Neural progenitor cell (in vitro differentiated cells): ENCODE results near the gene APBB2.

Experiments used
- EZH2 ChIP-seq: fragments of 200-600 bp; sonication (generic); IDR thresholded peaks from 2 replicates; pipeline ENCODE4 v1.6.1; 2017; ENCODE audit warnings: antibody characterized with exemption, mild to moderate bottlenecking, moderate library complexity
- EZH2phosphoT487 ChIP-seq: fragments of 200-600 bp; sonication (generic); IDR thresholded peaks from 2 replicates; pipeline ENCODE4 v1.6.1; 2017; ENCODE audit warnings: antibody characterized with exemption
- TF ChIP-seq, protein P1 (sequence below): fragments of 200-600 bp; sonication (generic); IDR thresholded peaks from 2 replicates; pipeline ENCODE4 v1.5.1; 2017; ENCODE audit warnings: antibody characterized with exemption, mild to moderate bottlenecking

DNA sequence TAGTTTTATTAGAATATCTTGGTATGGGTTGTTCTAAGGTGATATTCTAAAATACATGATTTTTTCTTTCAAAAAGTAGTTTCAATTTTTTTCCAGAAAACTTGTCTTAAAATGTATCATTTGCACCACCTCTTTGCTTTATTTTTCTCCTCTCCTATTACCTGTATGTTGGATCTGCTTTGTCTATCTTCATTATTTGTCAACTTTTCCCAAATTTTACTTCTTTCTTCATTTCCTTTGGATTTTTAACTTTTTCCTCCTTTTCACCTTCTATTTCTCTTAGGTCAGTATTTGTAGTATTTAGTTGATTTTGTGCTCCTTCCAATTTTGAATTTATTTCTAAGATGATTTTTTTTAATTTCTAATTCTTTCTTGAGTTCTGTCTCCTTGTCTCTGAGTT lies 169.6 kb downstream of the APBB2 start:
- TF ChIP-seq, protein P1, sequence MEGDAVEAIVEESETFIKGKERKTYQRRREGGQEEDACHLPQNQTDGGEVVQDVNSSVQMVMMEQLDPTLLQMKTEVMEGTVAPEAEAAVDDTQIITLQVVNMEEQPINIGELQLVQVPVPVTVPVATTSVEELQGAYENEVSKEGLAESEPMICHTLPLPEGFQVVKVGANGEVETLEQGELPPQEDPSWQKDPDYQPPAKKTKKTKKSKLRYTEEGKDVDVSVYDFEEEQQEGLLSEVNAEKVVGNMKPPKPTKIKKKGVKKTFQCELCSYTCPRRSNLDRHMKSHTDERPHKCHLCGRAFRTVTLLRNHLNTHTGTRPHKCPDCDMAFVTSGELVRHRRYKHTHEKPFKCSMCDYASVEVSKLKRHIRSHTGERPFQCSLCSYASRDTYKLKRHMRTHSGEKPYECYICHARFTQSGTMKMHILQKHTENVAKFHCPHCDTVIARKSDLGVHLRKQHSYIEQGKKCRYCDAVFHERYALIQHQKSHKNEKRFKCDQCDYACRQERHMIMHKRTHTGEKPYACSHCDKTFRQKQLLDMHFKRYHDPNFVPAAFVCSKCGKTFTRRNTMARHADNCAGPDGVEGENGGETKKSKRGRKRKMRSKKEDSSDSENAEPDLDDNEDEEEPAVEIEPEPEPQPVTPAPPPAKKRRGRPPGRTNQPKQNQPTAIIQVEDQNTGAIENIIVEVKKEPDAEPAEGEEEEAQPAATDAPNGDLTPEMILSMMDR = no peak
- no peak for TF ChIP-seq EZH2phosphoT487
- no peak for TF ChIP-seq EZH2
